SK-N-SH (cell line): ENCODE results near the gene KRTAP5-3. TPM values are rescaled to one million over a fixed set of nuclear protein-coding genes. Genes with fewer than 3 reads are reported as not detected.

Experiments
- CTCF ChIA-PET: fragments of 300-600, 350-600 bp; formaldehyde crosslinking; extraction: SDS; loops from one replicate; lab custom pipeline; 2021; lab: Yijun Ruan, JAX
- POLR2A ChIA-PET: fragments of 350-600 bp; sonication (Branson Sonifier 250); formaldehyde crosslinking; extraction: SDS; loops from one replicate; lab custom pipeline; 2020; ENCODE audit warnings: antibody characterized with exemption, inconsistent platforms; lab: Yijun Ruan, JAX
- DNase-seq: peaks from one replicate; pipeline ENCODE4 v3.0.0; 2012
- H2AFZ ChIP-seq: fragments of 200-600 bp; sonication (generic); 2 replicates; pipeline ENCODE4 v1.8.1; 2016; ENCODE audit warnings: antibody characterized with exemption, mild to moderate bottlenecking, low read depth
- H3F3A ChIP-seq: fragments of 200-600 bp; sonication (generic); replicated peaks from 2 replicates; pipeline ENCODE3; 2016; ENCODE audit warnings: antibody characterized with exemption, mild to moderate bottlenecking; ENCODE audit not compliant: insufficient read depth
- H3K27ac ChIP-seq, 2 experiments: fragments of 200-500 bp in 1 of 2; fragments of 200-600 bp in 1 of 2; sonication (Bioruptor generic) in 1 of 2; sonication (generic), shearing (Covaris generic) in 1 of 2; 2 replicates each; pipeline versions ENCODE4 v1.5.1 to v1.6.1; 2014 to 2016; ENCODE audit warnings: low read depth in 2 of 2, inconsistent platforms in 1 of 2, low read length in 1 of 2, mild to moderate bottlenecking in 1 of 2, mixed read lengths in 1 of 2
- H3K27me3 ChIP-seq: fragments of 200-600 bp; sonication (generic), shearing (Covaris generic); 2 replicates; pipeline ENCODE4 v1.6.1; 2016; ENCODE audit warnings: mixed run types; ENCODE audit not compliant: insufficient read depth
- H3K36me3 ChIP-seq, 2 experiments: fragments of 200-500 bp in 1 of 2; fragments of 200-600 bp in 1 of 2; sonication (Bioruptor generic) in 1 of 2; sonication (generic) in 1 of 2; replicated peaks in 1 of 2; 2 replicates each; pipeline versions ENCODE3 to v1.5.1; 2014 to 2016; ENCODE audit warnings: low read length in 1 of 2, mild to moderate bottlenecking in 1 of 2; ENCODE audit not compliant: insufficient read depth in 2 of 2, control insufficient read depth in 1 of 2
- H3K4me1 ChIP-seq, 2 experiments: fragments of 200-500 bp in 1 of 2; fragments of 200-600 bp in 1 of 2; sonication (Bioruptor generic) in 1 of 2; sonication (generic), shearing (Covaris generic) in 1 of 2; 2 replicates each; pipeline versions ENCODE4 v1.5.1 to v1.6.1; 2014 to 2016; ENCODE audit warnings: low read depth in 1 of 2, low read length in 1 of 2, mixed run types in 1 of 2; ENCODE audit not compliant: insufficient read depth in 2 of 2, control insufficient read depth in 1 of 2
- H3K4me2 ChIP-seq: fragments of 200-600 bp; sonication (generic), shearing (Covaris generic); 2 replicates; pipeline ENCODE4 v1.6.1; 2017; ENCODE audit warnings: mixed run types
- H3K4me3 ChIP-seq, 2 experiments: fragments of 200-500 bp in 1 of 2; fragments of 200-600 bp in 1 of 2; sonication (Bioruptor generic) in 1 of 2; sonication (generic), shearing (Covaris generic) in 1 of 2; 2 replicates each; pipeline versions ENCODE4 v1.5.1 to v1.8.1; 2014 to 2016; ENCODE audit warnings: low read depth in 2 of 2, inconsistent platforms in 1 of 2, low read length in 1 of 2, mild to moderate bottlenecking in 1 of 2, mixed read lengths in 1 of 2, moderate library complexity in 1 of 2
- H3K79me2 ChIP-seq: fragments of 200-600 bp; sonication (generic); 2 replicates; pipeline ENCODE4 v1.8.1; 2017; ENCODE audit warnings: mild to moderate bottlenecking; ENCODE audit not compliant: insufficient read depth
- H3K9ac ChIP-seq: fragments of 200-600 bp; sonication (generic); 2 replicates; pipeline ENCODE4 v1.6.1; 2017; ENCODE audit warnings: mixed run types
- H3K9me2 ChIP-seq: fragments of 200-600 bp; sonication (generic); 2 replicates; pipeline ENCODE4 v1.6.1; 2017; ENCODE audit warnings: mixed run types
- H3K9me3 ChIP-seq: fragments of 200-600 bp; sonication (generic); 2 replicates; pipeline ENCODE4 v1.6.1; 2017; ENCODE audit warnings: mixed run types, mild to moderate bottlenecking, moderate library complexity
- H4K20me1 ChIP-seq: fragments of 200-600 bp; sonication (generic); 2 replicates; pipeline ENCODE4 v1.6.1; 2017; ENCODE audit warnings: mild to moderate bottlenecking, mixed run types; ENCODE audit not compliant: insufficient read depth
- CHD2 ChIP-seq: fragments of 150-350 bp; IDR thresholded peaks from 2 replicates; pipeline ENCODE4 v1.6.1; 2018; ENCODE audit warnings: low read length; ENCODE audit not compliant: partially characterized antibody
- ELF1 ChIP-seq: IDR thresholded peaks from 2 replicates; pipeline ENCODE4 v1.4.0; 2012
- FOSL2 ChIP-seq: IDR thresholded peaks from 2 replicates; pipeline ENCODE4 v1.4.0; 2012; ENCODE audit warnings: low read depth, mild to moderate bottlenecking, moderate library complexity, borderline replicate concordance
- FOXJ3 ChIP-seq: sonication (generic); formaldehyde crosslinking; IDR thresholded peaks from 2 replicates; pipeline ENCODE4 v1.5.1; 2020; ENCODE audit warnings: mild to moderate bottlenecking, missing genetic modification reagents
- FOXM1 ChIP-seq: IDR thresholded peaks from 2 replicates; pipeline ENCODE4 v1.4.0; 2012; ENCODE audit warnings: low read depth, mild to moderate bottlenecking
- GATA2 ChIP-seq: sonication (generic); formaldehyde crosslinking; IDR thresholded peaks from 2 replicates; pipeline ENCODE4 v1.5.0; 2020; ENCODE audit warnings: mild to moderate bottlenecking, missing genetic modification reagents
- JUND ChIP-seq: IDR thresholded peaks from 2 replicates; pipeline ENCODE4 v1.4.0; 2012
- MXI1 ChIP-seq: IDR thresholded peaks from 2 replicates; pipeline ENCODE4 v1.6.1; 2012; ENCODE audit warnings: mild to moderate bottlenecking, low read depth, low read length, improper control_type of control experiment
- TCF12 ChIP-seq: IDR thresholded peaks from 2 replicates; pipeline ENCODE4 v1.4.0; 2012
- WGBS: methylation state at CpG from one replicate; pipeline ENCODE4 v1.1.6; 2017; ENCODE audit warnings: low lambda C conversion rate; 5-methylcytosine and 5-hydroxymethylcytosine counted together
- polyA plus RNA-seq, 3 experiments: library from polyadenylated mRNA; depleted of rRNA; stranded (reverse); fragments of >200 nt; gene quantifications; 2 replicates each; pipeline ENCODE4 v1.2.3, GENCODE V29; 2012
- TF ChIP-seq, protein P1 (sequence below): IDR thresholded peaks from 2 replicates; pipeline ENCODE4 v1.6.1; 2012; ENCODE audit warnings: mild to moderate bottlenecking, low read depth, low read length, moderate library complexity
- TF ChIP-seq, protein P2 (sequence below): fragments of 150-350 bp; IDR thresholded peaks from 2 replicates; pipeline ENCODE4 v1.6.1; 2016; ENCODE audit warnings: mild to moderate bottlenecking, low read depth, low read length
- TF ChIP-seq, protein P3 (sequence below): IDR thresholded peaks from 2 replicates; pipeline ENCODE4 v1.4.0; 2012; ENCODE audit warnings: low read depth, borderline replicate concordance

KRTAP5-3 gene
- polyA plus RNA-seq, 1 of the 3 experiments (the other 2 are of a cell fraction): not detected

DNA sequence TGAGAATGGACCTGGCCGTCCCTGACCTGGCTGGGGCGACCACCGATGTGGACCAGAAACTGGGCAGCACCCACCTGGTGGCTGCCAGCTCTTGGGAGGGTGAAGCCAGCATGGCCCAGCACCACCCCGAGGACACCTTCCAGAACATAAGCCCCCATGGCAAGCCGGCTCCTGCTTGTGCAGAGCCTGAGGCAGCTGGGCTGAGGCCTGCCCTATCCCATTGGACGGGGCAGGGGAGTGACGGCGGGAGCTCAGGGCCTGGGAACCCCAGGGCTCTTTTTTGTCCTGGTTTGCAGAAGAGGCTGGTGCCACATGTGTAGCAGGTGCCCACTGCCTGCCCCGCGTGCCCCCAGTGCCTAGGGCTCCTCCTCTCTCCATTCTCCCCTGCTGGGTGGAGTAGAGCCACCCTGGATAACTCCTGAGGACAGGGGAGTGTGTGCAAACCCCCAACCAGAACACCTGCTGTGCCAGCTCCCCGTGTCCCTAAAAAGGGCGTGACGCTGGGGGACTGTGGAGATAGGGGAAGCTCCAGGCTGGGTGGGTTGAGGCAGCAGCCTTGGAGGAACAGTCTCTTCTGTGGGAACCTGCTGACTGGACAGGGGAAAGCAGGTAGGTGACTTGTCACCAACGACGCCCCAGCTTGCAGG, 48.1 kb downstream of the KRTAP5-3 start:
- CTCF ChIA-PET: interaction anchor here (0.6 to 5.3 kb wide), 4 partner anchors 13 to 44 kb away, joined by 3 to 52 read pairs (median 13); partner anchors contain the start of gene KRTAP5-2
- Histone ChIP-seq H4K20me1 (0 out of 2 replicates have a peak, but pooled peaks cover under 1% of the 10 kb centered on the region), H3K9ac (no peak overlapping the region), H3K79me2 (no peaks in the 10 kb centered on the region), H3K27ac (peak overlapping the region in 1 of 2 experiments; percentile 71; a peak in 1 of 4 replicates), H3K36me3 (no peaks in the 10 kb centered on the region), H3K9me3 (no peaks in the 10 kb centered on the region), H2AFZ (no peak overlapping the region), H3K4me2 (no peak overlapping the region), H3K9me2 (no peaks in the 10 kb centered on the region), H3K27me3 (no peaks in the 10 kb centered on the region), H3K4me3 (no peak overlapping the region), H3F3A (no peaks in the 10 kb centered on the region), H3K4me1 (peaks cover 9 to 12% of the 10 kb centered on the region in 2 experiments; a peak in 2 of 4 replicates)
- TF ChIP-seq CHD2 (no peak), ELF1 (no peak), FOXJ3 (no peak), FOSL2 (no peak), TCF12 (no peak), JUND (no peak), GATA2 (CRISPR knock-in tag) (no peak), MXI1 (no peak), FOXM1 (no peak)
- TF ChIP-seq, protein P1, sequence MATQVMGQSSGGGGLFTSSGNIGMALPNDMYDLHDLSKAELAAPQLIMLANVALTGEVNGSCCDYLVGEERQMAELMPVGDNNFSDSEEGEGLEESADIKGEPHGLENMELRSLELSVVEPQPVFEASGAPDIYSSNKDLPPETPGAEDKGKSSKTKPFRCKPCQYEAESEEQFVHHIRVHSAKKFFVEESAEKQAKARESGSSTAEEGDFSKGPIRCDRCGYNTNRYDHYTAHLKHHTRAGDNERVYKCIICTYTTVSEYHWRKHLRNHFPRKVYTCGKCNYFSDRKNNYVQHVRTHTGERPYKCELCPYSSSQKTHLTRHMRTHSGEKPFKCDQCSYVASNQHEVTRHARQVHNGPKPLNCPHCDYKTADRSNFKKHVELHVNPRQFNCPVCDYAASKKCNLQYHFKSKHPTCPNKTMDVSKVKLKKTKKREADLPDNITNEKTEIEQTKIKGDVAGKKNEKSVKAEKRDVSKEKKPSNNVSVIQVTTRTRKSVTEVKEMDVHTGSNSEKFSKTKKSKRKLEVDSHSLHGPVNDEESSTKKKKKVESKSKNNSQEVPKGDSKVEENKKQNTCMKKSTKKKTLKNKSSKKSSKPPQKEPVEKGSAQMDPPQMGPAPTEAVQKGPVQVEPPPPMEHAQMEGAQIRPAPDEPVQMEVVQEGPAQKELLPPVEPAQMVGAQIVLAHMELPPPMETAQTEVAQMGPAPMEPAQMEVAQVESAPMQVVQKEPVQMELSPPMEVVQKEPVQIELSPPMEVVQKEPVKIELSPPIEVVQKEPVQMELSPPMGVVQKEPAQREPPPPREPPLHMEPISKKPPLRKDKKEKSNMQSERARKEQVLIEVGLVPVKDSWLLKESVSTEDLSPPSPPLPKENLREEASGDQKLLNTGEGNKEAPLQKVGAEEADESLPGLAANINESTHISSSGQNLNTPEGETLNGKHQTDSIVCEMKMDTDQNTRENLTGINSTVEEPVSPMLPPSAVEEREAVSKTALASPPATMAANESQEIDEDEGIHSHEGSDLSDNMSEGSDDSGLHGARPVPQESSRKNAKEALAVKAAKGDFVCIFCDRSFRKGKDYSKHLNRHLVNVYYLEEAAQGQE: no peak
- TF ChIP-seq, protein P2, sequence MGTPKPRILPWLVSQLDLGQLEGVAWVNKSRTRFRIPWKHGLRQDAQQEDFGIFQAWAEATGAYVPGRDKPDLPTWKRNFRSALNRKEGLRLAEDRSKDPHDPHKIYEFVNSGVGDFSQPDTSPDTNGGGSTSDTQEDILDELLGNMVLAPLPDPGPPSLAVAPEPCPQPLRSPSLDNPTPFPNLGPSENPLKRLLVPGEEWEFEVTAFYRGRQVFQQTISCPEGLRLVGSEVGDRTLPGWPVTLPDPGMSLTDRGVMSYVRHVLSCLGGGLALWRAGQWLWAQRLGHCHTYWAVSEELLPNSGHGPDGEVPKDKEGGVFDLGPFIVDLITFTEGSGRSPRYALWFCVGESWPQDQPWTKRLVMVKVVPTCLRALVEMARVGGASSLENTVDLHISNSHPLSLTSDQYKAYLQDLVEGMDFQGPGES: no peak
- TF ChIP-seq, protein P3, sequence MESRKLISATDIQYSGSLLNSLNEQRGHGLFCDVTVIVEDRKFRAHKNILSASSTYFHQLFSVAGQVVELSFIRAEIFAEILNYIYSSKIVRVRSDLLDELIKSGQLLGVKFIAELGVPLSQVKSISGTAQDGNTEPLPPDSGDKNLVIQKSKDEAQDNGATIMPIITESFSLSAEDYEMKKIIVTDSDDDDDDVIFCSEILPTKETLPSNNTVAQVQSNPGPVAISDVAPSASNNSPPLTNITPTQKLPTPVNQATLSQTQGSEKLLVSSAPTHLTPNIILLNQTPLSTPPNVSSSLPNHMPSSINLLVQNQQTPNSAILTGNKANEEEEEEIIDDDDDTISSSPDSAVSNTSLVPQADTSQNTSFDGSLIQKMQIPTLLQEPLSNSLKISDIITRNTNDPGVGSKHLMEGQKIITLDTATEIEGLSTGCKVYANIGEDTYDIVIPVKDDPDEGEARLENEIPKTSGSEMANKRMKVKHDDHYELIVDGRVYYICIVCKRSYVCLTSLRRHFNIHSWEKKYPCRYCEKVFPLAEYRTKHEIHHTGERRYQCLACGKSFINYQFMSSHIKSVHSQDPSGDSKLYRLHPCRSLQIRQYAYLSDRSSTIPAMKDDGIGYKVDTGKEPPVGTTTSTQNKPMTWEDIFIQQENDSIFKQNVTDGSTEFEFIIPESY: no peak
- DNase-seq: no peak
- 93% methylated on average over 8 of the region's 15 CpGs for WGBS
- POLR2A ChIA-PET: interaction anchor here (1.3 kb wide), 1 partner anchor 9 kb away, joined by 3 read pairs; no protein-coding TSS in a partner anchor
